AG09319 (cell line): ENCODE measurements around the gene MAPK12.

ENCODE experiments used
- DNase-seq: peaks from one replicate; pipeline ENCODE4 v3.0.0-alpha.2; 2010; ENCODE audit warnings: low read depth; ENCODE audit errors: extremely low read depth
- TF ChIP-seq, protein P1 (sequence below): IDR thresholded peaks from 2 replicates; pipeline ENCODE4 v1.5.1; 2011; ENCODE audit warnings: low read depth, mild to moderate bottlenecking, inconsistent platforms, low read length, moderate library complexity

Gene MAPK12

GRCh38 chr22:50303515-50303847 is 42.0 kb upstream of the MAPK12 start:
- TF ChIP-seq, protein P1, sequence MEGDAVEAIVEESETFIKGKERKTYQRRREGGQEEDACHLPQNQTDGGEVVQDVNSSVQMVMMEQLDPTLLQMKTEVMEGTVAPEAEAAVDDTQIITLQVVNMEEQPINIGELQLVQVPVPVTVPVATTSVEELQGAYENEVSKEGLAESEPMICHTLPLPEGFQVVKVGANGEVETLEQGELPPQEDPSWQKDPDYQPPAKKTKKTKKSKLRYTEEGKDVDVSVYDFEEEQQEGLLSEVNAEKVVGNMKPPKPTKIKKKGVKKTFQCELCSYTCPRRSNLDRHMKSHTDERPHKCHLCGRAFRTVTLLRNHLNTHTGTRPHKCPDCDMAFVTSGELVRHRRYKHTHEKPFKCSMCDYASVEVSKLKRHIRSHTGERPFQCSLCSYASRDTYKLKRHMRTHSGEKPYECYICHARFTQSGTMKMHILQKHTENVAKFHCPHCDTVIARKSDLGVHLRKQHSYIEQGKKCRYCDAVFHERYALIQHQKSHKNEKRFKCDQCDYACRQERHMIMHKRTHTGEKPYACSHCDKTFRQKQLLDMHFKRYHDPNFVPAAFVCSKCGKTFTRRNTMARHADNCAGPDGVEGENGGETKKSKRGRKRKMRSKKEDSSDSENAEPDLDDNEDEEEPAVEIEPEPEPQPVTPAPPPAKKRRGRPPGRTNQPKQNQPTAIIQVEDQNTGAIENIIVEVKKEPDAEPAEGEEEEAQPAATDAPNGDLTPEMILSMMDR: no peak
- DNase-seq: no peak

DNA sequence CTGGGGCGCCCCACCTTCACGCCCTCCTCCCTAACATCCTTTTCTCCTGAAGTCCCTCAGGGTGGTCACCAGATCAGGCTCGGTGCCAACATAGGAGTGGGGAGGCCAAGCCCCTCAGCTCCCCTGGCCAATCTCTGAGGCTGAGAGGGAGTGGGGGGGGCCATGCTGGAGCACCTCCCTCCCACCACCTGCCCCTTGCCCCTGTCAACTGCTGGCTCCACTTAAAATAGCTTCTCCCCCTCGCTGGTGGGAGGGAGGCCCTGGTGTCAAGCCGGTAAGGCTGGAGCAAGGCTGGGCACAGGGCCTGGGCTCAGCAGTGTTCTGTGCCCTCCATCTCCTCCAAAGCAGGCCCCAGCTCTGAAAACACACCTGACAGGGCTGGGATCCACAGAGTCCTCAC is 41.1 kb upstream of the MAPK12 start:
- no peak for DNase-seq
- TF ChIP-seq, protein P1: no peak

DNA sequence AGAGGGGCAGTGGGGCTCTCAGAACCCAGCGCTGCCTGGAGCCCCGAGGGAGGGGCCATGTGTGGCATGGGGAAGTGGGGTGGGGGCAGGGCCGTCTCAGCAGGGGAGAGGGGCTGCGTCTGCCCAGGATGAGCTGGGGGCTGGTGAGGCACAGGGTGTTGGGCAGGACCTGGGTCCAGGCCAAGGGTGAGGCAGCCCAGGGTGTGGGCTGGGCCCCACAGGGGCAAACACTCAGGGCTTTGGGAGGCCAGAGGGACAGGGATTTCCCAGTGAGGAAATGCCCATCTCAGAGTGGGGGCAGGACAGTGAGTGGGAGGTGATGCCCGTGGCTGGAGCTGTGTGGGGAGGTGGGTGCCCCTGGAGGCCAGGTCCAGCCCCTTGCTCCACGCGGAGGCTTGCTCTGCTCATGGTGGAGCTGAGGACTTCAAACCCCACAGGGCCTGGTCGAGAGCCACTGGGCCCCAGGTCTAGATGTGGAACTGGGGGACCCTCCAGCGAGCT is 40.6 kb upstream of the MAPK12 start:
- DNase-seq: no peak
- TF ChIP-seq, protein P1: no peak

GRCh38 chr22:50301581-50301991 is 40.1 kb upstream of the MAPK12 start:
- no peak for DNase-seq

DNA sequence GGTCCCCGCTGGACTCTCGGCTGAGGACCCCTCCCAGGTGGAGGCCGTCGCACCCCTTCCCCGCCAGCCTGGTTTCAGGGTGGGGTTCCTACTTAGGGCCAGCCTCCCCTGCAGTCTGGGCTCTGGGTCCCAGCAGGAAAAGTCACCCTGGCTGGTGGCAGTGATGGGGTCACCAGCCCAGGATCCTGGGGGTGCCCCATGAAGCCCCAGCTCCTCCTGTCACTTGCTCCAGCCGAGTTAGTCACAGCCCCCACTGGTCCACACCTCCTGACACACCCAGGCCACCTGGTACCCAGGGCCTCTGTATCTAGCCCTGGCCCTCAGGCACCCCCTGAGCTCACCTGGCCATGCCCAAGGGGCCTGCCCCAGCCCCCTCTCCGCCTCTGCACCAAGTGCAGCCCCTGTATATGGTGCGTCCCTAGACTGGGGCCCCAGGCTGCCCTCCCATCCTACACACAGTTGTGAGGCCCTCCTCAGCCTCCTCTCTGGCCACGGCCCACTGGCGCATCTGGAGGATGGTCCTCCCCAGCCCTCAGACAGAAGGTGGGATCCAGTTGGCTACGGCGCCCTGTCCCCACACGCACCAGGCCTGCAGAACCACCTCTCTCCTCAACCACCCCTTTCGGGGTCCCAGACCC is 39.3 kb upstream of the MAPK12 start:
- DNase-seq: no peak
- TF ChIP-seq, protein P1: no peak

More at GRCh38 chr22:50301581-50301991, 40.1 kb upstream of the MAPK12 start:
- TF ChIP-seq, protein P1: no peak

DNA sequence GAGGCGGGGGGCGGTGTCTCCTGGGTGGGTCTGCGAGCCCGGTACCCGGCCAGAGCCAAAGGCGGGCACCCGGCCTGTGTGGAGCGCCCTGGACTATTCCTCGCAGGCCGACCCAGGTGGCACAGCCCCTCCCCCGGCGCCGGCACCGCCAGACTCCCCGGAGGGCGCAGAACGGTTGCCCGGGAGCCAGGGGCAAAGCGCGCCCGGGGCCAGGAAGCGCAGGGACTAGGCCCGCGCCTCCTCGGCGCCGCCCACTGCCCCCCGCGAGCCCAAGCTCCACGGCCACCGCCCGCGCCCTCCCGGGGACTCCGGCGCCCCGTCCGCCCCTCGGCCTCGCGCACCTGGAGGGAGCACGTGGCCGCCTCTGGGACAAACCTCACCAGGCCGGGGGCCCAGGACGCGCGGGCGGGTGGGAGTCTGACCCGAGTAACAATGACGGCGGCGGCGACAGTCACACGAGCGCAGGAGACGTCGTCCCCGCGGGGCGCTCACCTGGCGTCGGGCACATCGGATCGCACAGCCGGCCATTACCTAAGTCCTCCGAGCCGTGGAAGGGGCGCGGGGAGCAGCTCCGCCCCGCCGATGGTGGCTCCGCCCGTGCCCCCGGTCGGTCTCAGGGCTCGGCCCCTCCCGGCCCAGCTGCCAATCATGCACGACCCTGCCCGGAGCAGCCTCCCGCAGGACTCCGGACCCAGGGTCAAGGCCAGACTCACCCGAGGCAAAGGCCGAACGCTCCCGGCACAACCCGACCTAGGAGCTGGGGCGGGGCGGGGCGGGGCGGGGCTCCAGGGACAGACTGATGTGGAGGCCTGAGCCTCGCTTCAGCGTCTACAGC is 38.5 kb upstream of the MAPK12 start:
- TF ChIP-seq, protein P1: no peak
- DNase-seq: no peak
